ENCODE measurements around the gene PLA2G2C. TPM values are rescaled to one million over a fixed set of nuclear protein-coding genes. Genes with fewer than 3 reads are reported as not detected.
A peak's percentile ranks its signal among the peaks of the same experiment; 100 is the strongest.

PLA2G2C gene
- total RNA-seq, 4 donors from 2014 or later, result 0.31 to 0.81 TPM; not detected in 2

DNA sequence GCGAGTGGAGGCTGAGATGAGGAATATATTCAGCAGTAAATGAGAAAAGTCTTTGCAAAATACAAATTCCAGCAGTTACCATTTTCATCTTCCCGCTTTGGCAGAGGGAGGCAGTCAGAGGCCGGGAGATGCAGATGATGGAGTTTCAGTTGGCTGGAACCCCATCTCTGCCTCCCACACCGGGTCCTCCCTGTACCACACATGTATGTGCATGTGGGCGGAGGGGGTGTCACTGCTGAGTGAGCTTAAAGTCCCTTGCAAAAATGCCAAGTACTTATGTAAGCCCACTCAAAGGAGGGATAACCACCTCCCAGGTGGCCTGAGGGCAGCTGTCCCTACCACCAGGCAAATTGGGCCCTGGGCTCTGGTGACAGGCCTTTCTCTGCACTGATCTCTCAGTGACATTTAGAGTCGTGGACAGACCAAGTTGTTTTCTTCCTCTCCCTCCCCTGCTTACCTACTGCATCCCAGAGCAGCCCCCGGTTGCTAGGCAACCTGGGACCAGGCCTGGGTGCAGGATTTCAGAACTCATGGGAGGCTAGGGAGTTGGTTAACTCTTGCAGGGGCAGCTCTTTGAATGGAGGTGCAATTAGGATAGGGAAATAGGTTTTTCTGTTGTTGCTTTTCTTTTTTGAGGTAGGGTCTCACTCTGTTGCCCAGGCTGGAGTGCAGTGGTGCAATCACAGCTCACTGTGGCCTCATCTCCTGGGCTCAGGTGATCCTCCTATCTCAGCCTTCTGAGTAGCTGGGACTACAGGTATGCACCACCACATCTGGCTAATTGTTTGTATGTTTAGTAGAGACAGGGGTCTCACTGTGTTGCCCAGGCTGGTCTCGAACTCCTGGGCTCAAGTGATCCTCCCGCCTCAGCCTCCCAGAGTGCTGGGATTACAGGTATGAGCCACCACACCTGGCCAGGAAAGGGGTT lies 17.5 kb downstream of the PLA2G2C start:
- Histone ChIP-seq H3K27ac (no peak overlapping the region), H3K4me1 (peaks cover 0 to 36% (median 0%) of the 10 kb centered on the region in 3 donors), H3K9me3 (peaks cover 0 to 7% (median 0%) of the 10 kb centered on the region in 3 donors), H3K36me3 (no peaks in the 10 kb centered on the region), H3K4me3 (no peak overlapping the region), H3K27me3 (no peaks in the 10 kb centered on the region)
- 52 to 72% methylated on average over 5 of the region's 9 CpGs for WGBS, 2 donors (ENCODE audit: low coverage in 1 of 2)
- no peak for TF ChIP-seq POLR2AphosphoS5 (IDR thresholded peaks at IDR 0.05)
- TF ChIP-seq, protein P1, sequence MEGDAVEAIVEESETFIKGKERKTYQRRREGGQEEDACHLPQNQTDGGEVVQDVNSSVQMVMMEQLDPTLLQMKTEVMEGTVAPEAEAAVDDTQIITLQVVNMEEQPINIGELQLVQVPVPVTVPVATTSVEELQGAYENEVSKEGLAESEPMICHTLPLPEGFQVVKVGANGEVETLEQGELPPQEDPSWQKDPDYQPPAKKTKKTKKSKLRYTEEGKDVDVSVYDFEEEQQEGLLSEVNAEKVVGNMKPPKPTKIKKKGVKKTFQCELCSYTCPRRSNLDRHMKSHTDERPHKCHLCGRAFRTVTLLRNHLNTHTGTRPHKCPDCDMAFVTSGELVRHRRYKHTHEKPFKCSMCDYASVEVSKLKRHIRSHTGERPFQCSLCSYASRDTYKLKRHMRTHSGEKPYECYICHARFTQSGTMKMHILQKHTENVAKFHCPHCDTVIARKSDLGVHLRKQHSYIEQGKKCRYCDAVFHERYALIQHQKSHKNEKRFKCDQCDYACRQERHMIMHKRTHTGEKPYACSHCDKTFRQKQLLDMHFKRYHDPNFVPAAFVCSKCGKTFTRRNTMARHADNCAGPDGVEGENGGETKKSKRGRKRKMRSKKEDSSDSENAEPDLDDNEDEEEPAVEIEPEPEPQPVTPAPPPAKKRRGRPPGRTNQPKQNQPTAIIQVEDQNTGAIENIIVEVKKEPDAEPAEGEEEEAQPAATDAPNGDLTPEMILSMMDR (IDR thresholded peaks at IDR 0.05), result no peak
- TF ChIP-seq POLR2A (IDR thresholded peaks at IDR 0.05), result no peak
- TF ChIP-seq EP300 (IDR thresholded peaks at IDR 0.05), result no peak
- ATAC-seq, result no peak

DNA sequence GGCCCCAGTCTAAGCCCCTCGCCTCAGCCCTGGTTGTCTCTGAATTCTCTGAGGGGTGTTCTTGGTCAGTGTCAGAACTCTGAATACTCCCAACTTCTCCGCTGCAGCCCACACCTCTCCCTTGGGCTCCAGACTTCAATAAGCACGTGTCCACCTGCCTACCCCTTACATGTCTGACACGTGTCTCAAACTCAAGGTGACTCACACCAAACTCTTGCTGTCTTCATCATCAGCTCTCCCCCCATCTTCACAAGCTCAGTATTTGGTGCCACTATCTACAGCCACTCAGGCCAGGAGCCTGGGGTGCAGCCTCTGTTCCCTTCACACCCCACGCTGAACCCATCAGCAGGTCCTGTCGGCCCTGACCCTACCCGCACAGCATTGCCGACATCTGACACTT lies 19.2 kb downstream of the PLA2G2C start:
- Histone ChIP-seq H3K4me3 (no peak overlapping the region), H3K36me3 (no peaks in the 10 kb centered on the region), H3K4me1 (peaks cover 0 to 28% (median 0%) of the 10 kb centered on the region in 3 donors), H3K27me3 (no peaks in the 10 kb centered on the region), H3K27ac (no peak overlapping the region), H3K9me3 (peaks cover 0 to 13% (median 0%) of the 10 kb centered on the region in 3 donors)
- 67 to 88% methylated on average over 7 to 8 of the region's 8 CpGs for WGBS, 2 donors (ENCODE audit: low coverage in 1 of 2)
- TF ChIP-seq EP300 (IDR thresholded peaks at IDR 0.05), result no peak
- no peak for TF ChIP-seq POLR2AphosphoS5 (IDR thresholded peaks at IDR 0.05)
- no peak for TF ChIP-seq POLR2A (IDR thresholded peaks at IDR 0.05)
- TF ChIP-seq, protein P1 (IDR thresholded peaks at IDR 0.05), result no peak
- no peak for ATAC-seq

GRCh38 chr1:20166051-20166450 lies 20.3 kb downstream of the PLA2G2C start:
- WGBS, 2 donors (ENCODE audit: low coverage in 1 of 2), result 30 to 46% methylated on average over 4 to 11 of the region's 17 CpGs
- TF ChIP-seq POLR2AphosphoS5 (IDR thresholded peaks at IDR 0.05) (no peak), POLR2A (IDR thresholded peaks at IDR 0.05) (no peak), EP300 (IDR thresholded peaks at IDR 0.05) (no peak)
- TF ChIP-seq, protein P1 (IDR thresholded peaks at IDR 0.05), result no peak
- Histone ChIP-seq H3K36me3 (no peaks in the 10 kb centered on the region), H3K27ac (no peak overlapping the region), H3K4me1 (peaks cover 0 to 26% (median 0%) of the 10 kb centered on the region in 3 donors), H3K27me3 (no peaks in the 10 kb centered on the region), H3K9me3 (peaks cover 0 to 23% (median 0%) of the 10 kb centered on the region in 3 donors), H3K4me3 (no peak overlapping the region)
- ATAC-seq, result no peak

DNA sequence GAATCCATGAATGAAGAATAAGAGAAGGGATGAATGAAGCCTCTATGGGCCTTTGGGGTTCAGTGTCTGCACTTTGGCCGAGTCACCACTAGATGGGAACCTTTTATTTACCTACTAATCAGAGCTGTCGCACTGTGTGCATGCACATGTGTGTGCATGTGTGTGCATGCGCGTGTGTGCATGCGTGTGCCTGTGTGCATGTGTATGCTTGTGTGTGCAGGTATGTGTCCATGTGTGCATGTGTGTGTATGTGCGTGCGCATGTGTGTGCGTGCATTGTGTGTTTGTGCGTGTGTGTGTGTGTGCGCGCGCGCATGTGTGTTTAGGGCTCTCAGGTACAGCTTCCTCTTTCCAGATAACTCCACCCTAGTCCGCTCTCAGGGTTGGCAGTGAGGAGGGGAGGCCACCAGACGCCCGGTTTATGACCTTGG lies 20.8 kb downstream of the PLA2G2C start:
- WGBS, 2 donors (ENCODE audit: low coverage in 1 of 2), result 77% methylated on average over 10 of the region's 16 CpGs; no CpG with 5 or more reads in 1 of the 2 donors
- Histone ChIP-seq H3K4me3 (no peak overlapping the region), H3K27ac (no peak overlapping the region), H3K9me3 (peaks cover 0 to 29% (median under 1%) of the 10 kb centered on the region in 3 donors), H3K27me3 (no peaks in the 10 kb centered on the region), H3K36me3 (no peaks in the 10 kb centered on the region), H3K4me1 (peaks cover 0 to 26% (median 0%) of the 10 kb centered on the region in 3 donors)
- no peak for ATAC-seq
- TF ChIP-seq POLR2AphosphoS5 (IDR thresholded peaks at IDR 0.05), result no peak
- TF ChIP-seq EP300 (IDR thresholded peaks at IDR 0.05), result no peak
- TF ChIP-seq POLR2A (IDR thresholded peaks at IDR 0.05), result no peak
- TF ChIP-seq, protein P1 (IDR thresholded peaks at IDR 0.05), result peak in 3 of 4 experiments; percentile 10 to 35 (median 26)
